Activated naive CD4-positive, alpha-beta T cell (primary cell): ENCODE results near the gene CHL1.
"Not testable (repeated sequence)": the region's sequence is repeated elsewhere in the genome, so short reads cannot be mapped to it uniquely, and the experiment has no call there.

ENCODE experiments used
- DNase-seq, 4 experiments: peaks; one replicate each; lab custom pipeline; 2025; lab: John Stamatoyannopoulos, UW

Gene CHL1

DNA sequence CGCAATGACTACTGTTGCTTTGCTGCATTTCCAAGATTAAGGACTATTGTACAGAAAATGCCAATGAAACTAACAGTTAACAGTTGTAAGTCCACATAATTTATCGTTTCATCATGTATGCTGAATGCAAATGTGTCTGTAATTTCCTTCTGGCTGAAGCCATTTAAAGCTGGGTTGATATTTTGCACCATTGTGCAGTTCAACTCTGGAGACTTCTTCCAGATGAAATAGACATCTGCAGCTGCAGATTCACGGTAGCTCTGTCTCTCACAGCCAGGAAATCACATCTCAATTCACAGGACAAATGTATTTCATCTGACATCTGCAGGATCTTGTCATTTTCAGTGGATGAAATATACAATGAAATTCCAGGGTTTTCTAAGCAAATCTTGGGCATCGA lies 145.4 kb downstream of the CHL1 start:
- DNase-seq, result no peak

DNA sequence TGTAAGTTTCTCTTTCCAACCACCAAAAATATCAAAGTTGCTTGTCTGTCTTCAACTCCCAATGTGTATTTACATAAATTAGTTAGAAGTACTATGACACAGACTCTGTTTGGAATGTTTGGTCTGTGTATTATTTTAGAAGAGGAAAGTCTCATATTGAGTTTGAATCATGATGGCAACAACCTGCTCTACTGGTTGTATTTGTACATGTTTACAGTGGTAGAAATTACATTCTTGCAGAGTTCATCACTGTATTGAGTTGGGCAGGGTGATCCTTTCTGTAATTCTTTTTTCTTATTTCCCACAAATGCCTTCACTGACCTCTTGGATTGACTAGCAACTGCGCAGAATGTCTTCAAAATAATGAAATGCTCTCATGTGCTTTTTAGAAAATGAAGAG lies 149.6 kb downstream of the CHL1 start:
- no peak for DNase-seq

DNA sequence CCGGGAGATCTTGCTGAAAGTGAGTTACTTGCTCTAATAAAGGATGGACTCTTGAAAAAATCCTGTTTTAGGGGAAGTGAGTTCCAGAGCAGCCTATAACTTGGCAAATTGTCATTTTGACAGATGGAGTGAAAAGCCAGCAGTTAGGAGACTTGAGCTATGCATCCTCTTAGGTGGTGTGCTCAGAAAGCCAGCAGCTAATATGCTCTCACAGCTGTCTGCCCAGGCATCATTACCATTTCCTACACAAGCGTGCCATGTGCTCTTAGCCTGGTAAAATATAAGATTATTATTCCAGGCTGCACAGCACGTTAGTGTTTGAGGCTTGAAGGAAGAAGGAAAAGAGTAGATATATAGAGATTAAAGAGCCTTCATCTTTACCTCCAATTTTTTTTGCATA lies 151.0 kb downstream of the CHL1 start:
- no peak for DNase-seq

DNA sequence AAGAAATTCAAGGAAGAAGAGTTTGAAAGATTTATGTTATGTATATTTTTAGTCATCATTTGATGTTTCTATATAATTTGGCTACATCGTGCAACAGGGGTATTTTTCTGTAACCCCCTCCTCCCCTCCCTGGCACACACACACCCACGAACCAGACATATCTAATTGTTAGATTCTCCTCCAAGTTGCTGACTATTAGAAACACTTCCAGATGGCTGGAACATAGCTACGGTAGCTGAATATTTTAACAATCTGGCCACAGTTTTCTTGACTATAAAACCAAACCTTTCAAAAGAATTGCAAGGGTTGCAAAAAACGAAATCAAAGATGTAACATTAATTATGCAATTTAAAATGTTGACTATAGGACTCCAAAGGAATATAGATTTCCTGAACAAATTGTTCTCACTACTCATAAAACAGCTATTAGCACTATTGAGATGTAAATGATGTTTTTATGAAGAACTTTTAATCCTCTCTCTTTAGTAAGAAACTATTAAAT lies 154.4 kb downstream of the CHL1 start:
- DNase-seq, result no peak

DNA sequence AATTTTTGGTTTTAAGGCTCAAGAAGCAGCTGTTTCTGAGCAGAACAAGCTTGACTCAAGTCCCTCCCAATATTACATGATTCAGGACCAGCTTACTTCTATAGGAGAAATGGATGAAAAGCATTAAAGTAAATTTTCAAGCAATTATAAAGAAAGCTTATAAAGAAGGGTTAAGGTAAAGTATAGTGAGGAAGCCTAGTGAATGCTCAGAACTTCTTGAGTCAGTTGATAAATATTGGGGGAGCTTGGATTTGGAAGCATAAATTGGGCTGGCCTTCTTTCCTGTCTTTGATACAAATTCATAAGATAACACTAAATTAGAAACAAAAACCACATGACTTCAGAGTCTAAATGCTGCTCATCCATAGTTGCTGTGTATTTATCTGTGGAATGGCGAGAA lies 156.0 kb downstream of the CHL1 start:
- DNase-seq, result no peak

DNA sequence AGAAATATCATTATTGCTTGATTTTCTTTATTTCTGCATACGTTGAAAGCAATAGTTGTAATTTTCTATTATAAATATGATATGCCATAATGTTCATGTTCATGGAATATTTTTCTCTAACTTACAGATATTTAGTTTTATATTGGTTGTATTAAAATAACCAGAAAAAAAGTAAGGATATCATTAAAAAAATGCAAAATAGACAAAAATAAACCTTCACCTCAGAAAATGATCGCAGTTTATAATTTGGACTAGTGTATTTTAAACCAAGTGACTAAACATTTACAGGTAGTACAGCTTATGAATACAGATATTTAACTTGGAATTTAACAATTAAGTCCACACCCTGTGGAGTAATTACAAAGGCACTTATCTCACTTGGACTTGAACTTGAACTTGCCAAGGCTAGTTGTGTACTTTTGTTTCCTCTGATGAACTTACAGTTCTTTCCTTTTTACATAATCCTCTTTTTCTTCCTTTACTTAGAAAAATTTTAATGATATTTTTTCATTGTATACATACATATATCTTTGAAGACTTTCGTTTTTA lies 156.7 kb downstream of the CHL1 start:
- DNase-seq, result no peak

DNA sequence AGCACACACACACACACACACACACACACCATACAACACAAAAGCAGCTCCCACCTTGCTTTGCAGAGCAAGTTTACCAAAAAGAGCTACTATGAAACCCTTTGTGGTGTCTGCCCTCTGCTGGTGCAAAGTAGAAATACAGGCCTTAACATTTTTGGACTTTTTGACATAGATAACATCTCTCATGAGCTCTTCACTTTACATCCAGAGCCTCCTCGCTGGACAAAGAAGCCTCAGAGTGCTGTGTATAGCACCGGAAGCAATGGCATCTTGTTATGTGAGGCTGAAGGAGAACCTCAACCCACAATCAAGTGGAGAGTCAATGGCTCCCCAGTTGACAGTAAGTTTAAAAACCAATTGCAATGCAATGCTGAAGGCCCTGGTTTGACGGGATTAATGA lies 157.9 kb downstream of the CHL1 start:
- no peak for DNase-seq

DNA sequence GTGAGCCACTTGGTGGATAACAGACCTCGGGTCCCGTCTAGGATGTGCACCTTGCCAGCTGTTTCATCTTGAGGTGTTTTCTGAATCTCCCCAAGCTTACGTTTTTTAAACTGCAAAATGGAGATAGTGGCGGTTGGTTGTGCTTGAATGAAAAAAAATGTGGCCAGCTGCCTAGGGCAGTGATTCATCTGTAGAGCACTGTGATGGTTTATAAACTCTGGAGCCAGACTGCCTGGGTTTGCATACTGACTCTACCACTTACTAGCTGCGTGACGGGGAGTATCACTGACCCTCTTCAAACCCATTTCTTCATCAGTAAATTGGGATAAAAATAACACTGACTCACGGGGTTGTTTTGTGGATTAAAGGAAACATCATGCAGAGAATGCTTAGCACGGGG lies 159.1 kb downstream of the CHL1 start:
- DNase-seq, result no peak

DNA sequence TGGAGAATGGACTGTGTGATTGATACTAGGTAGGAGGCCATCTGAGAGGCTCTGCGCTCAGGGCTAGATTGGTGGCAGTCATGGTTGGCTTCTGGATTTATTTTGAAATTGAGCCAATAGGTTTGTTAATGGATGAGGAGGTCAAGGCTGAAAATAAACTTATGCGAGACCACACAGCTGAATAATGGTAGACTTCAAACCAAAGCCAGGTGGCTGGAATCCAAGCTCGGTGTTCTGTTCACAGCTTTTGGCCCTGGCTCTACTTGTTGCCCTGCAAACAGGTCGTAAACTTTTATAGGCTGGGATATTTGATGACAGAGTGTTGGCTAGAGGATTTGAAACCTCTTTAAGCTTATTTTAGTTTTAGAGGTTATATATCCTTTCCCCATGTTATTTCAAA lies 160.4 kb downstream of the CHL1 start:
- DNase-seq, result no peak

DNA sequence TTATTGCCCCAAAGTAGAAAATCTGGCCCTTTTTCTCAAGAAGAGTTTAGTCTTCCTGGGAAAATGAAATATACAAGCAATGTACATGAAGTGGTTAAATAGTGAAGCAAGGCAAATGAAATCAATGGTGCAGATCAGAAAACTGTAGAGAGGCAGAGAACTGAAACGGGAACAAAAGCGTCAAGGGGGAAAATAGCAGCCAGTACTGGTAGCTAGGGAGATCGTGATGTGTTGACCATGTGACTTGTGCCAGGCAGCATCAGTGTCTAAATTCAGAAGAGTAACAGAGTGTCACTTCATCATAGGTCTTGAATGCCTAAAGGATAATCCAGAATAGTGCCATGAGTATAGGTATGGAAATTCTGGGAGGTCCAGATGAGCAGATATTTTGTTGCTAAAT lies 163.1 kb downstream of the CHL1 start:
- DNase-seq, result no peak

DNA sequence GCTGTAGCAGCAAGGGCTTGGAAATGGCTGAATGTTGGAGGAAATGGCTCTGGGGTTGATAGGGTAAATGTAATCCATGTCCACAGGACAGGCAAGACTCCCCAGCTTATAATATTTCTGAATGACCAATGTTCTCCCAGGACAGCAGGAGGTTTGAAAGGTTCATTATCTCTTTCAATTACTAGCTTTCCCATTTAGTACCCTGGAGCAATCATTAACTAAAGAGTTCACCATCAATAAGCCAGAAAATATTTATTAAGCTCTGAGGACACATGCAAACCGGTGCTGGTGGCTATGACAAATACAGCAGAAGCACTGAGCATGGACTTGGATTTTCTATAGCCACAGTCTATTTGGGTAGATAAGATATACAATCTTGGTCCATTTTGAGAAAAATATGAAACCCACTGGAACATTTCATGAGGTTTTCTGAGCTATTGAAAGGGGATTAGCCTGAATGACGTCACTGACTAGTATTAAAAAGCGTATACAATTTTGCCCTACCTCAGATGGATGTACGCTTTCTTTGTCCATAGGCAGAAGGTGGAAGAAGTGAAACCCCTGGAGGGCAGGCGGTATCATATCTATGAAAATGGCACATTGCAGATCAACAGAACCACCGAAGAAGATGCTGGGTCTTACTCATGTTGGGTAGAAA lies 166.2 kb downstream of the CHL1 start:
- no peak for DNase-seq

DNA sequence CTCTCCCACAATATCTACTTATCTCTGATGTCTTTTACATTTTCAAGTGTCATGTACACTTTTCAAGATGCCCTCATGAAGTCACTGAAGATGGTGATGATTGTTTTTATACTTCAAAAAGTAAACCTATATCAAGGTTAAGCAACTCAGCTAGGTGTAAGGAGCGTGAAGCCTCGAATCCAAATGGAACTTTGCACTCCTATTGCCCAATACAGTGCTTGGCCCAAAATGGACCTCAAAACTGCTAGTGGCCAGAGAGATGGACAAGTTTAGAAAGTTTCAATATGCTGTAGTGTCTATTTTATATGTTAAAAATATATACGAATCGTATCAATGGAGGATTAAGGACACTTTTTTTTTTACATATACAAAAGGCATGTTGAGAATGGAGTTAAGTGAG lies 167.7 kb downstream of the CHL1 start:
- DNase-seq, result no peak

DNA sequence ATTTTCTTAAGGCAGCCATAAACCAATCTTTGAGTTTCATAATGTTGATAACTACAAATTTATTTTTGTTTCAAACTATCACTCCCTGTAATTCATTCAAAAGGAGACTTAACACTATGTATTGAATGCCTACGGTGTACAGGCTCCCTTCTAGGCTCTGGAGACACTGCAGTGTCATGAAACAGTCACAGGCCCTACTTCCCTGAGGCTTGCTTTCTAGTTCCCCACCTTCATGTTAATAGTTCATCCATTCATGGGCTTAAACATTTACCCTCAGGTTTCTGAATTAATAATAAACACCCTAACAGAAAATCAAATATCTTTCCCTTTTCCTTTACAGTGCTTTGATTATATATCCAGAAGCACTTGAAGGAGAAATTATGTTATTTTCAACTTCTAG lies 168.7 kb downstream of the CHL1 start:
- no peak for DNase-seq

DNA sequence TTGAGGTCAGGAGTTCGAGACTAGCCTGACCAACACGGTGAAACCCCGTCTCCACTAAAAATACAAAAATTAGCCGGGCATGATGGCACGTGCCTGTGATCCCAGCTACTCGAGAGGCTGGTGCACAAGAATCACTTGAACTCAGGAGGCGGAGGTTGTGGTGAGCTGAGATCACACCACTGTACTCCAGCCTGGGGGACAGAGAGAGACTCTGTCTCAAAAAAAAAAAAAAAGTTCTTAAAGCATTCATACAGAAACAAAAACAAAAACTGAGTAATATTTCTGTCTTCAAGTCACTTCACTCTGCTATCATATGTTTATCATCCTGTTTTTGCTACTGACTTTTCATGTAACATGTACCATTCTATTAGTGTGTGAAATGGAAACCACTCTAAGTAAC lies 169.7 kb downstream of the CHL1 start:
- DNase-seq, result not testable (repeated sequence)

DNA sequence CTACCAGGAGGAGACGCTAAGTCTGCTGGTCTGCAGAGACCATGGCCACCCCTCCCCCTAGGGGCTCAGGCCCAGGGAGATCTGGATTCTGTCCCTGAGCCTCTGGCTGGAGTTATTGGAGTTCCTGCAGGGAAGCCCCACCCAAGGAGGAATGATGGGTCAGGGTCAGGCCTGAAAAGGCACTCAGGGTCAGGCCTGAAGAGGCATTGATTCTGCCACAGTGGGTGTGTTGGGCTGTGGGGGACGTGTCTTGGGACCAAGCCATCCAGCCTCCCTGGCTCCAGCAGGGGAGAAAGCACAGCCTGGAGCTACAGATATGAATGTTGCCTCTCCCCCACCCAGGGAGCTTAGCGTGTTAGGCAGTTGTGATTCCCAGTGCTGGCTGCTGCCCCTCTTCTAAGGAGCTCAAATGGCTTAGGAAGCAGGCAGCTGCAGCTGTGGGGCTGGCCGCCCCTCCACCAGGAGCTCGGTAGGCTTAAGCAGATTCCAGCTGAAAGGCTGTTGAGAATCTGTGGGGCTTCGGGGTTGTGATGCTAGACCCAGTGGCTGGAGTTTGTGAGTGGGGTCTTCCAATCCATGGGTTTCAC lies 176.7 kb downstream of the CHL1 start:
- no peak for DNase-seq

DNA sequence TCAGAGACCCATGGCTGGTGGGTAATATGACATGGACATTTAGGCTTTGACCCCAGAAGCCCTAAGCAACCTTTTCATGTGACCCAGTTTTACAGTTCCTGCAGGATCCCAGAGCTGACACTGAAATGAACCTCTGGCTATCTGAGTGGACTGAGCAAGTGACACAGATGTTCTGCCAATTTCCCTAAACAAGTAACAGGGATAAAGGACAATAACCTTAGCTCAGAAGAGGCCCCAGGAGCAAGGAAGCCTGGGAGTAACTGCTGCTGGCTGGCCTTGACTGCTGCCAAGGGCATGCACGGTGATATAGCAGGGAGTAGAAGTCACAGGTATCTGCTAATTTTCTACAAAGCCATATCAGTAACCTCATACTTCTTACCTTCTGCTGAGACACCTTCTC lies 177.9 kb downstream of the CHL1 start:
- DNase-seq, result no peak

DNA sequence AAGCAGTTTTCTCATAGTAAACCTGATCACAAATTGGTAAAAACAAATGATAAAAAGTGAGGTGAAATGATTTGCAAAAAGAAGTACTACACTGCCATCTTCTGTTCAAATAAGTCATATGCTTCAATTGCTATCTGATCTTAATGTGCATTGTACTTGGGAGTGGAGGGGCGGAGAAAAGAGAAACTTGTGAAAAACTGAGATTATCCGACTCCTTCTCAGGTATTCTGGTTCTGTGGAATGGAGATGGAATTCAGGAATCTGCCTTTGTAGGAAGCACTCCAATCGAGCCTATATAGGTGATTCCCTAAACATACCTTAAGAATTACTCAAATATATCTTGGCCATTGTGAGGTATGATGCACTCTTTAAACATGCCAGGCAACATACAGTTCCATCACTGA lies 180.6 kb downstream of the CHL1 start:
- no peak for DNase-seq

DNA sequence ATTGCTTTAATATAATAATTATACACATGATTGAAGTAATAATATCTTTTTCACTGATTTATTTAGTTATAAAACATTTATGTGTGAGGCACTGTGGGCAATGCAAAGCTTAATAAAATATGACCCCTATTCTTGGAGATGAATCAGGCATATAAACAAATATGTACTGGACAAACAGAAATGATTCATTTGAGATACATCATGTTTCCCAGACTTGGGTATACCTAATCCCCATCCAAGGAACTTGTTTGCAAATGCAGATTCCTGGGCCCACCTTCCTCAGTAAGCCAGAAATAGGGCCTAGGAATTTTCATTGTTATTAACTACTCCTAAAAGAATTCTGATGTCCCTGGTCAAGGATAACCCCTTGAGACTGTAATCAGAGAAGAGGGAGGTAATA lies 184.2 kb downstream of the CHL1 start:
- DNase-seq, result no peak

DNA sequence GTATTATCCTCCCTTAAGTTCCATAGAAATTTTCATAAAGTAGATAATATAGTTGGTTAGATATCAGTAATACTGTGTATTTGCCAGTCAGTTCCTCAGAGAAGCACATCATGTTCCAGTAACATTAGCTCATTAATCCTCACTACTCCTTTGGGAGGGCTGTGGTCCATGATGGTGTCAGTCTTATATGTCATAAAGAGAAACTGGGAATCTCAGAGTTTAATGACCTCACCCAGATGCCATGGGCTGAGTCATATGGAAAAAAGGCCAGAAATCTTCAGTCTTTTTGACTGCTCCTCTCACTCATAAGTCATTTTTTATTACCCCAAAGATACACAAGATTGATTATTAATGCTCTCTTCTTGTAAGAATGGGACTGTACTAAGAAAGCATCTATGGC lies 188.6 kb downstream of the CHL1 start:
- no peak for DNase-seq

DNA sequence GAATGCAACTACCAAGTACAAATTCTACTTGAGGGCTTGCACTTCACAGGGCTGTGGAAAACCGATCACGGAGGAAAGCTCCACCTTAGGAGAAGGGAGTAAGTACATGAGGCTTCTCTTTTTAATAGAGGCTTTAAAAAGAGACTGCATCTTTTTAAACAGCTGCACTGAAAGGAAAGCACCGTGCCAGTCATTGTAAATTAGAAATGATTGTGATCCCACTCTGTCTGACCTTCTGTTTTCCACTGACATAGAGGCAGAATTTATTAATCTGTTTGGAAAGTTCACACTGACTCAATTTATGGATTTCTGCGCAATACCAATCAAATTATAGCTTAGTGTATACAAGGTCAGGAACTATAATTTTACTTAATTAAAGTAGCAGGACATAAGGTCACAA lies 198.2 kb downstream of the CHL1 start:
- no peak for DNase-seq

DNA sequence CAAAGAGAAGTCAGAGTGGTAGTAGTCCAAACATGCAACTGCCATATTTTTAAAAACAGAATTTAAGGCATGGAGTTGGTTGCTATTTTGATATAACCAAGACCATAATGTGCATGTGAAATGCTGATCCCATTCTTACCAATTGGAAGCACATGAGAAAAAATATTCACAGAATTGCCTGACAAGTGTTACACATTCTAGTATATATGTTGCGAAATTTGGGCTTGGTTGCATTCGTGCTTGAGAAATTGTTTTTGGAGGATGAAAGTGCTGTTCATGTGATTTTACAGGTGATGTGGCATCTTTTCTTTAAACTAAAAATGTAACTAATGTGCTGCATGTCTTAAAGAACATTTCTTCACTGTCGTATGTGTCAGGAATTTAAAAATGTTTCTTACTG lies 199.7 kb downstream of the CHL1 start:
- no peak for DNase-seq

DNA sequence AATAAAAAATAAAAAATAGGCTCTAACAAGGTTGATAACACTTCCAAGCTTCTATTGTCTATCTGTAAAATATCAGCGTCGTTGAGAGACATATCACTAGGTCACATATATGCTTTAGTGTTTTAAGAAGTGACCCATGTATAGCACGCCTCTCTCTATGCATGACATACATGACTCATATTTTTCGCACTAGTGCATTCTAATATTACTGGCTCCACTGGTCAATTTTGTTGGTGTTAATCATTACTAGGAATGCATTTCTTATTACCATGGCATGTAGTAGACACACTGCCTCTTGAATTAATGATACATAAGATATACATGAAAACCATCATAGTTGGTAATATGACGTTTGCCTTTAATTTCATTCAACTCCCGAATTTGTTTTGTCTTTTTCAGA lies 203.1 kb downstream of the CHL1 start:
- no peak for DNase-seq

DNA sequence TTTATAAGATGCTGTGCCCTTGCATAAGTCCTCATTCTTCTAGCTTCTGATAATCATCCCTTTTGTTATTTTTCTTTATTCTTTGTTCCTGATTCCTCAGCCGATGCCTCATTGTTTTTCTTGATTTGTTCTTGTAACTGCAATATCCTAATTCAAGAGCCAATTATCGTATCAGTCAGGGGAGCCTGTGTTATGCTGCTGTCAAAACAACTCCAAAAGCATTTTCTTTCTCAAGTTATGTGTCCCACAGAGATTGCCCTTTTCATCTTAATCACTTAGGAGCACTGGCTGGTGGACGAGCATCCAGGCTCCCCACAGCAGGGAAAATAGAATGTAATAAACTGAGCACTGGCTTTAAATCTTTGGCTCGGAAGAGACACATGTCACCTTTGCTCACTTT lies 207.3 kb downstream of the CHL1 start:
- no peak for DNase-seq

DNA sequence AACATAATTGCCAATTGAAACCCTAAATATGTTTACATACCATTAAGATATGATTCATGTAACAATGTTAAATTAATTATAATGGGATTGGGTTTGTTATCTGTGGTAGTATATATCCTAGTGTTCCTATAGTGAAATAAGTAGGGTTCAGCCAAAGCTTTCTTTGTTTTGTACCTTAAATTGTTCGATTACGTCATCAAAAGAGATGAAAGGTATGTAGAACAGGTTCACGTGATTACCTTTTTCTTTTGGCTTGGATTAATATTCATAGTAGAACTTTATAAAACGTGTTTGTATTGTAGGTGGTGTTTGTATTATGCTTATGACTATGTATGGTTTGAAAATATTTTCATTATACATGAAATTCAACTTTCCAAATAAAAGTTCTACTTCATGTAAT lies 212.4 kb downstream of the CHL1 start:
- no peak for DNase-seq
